Stromal cell of bone marrow (primary cell): Measurements from ENCODE around the gene APRT.
A peak's percentile ranks its signal among the peaks of the same experiment; 100 is the strongest.

Source experiments
- DNase-seq: peaks from one replicate; pipeline ENCODE4 v3.0.0-alpha.2; 2012; ENCODE audit warnings: low read depth

The APRT gene

GRCh38 chr16:88822281-88823040, 10.7 kb upstream of the APRT start:
- no peak for DNase-seq

- DNase-seq: no peak
Measured at GRCh38 chr16:88821168-88821850, 9.6 kb upstream of the APRT start.

GRCh38 chr16:88820385-88821025, 8.8 kb upstream of the APRT start:
- no peak for DNase-seq

GRCh38 chr16:88819126-88819525, 7.4 kb upstream of the APRT start:
- DNase-seq: no peak

- no peak for DNase-seq
Measured at GRCh38 chr16:88818575-88818874, 6.8 kb upstream of the APRT start.

GRCh38 chr16:88817785-88818574, 6.3 kb upstream of the APRT start:
- DNase-seq: no peak

- DNase-seq: no peak
Measured at GRCh38 chr16:88816736-88817535, 5.2 kb upstream of the APRT start.

GRCh38 chr16:88815901-88816589, 4.3 kb upstream of the APRT start:
- DNase-seq: no peak

GRCh38 chr16:88815227-88815626, 3.5 kb upstream of the APRT start:
- no peak for DNase-seq

GRCh38 chr16:88814144-88814502, 2.4 kb upstream of the APRT start:
- no peak for DNase-seq

GRCh38 chr16:88813269-88814143, 1.8 kb upstream of the APRT start:
- DNase-seq: no peak

GRCh38 chr16:88812513-88813268, 963 bp upstream of the APRT start:
- no peak for DNase-seq

GRCh38 chr16:88810912-88811768, 588 bp downstream of the APRT start:
- peak; percentile 68 for DNase-seq

GRCh38 chr16:88810166-88810911, 1.4 kb downstream of the APRT start:
- DNase-seq: no peak

GRCh38 chr16:88809676-88810165, 2.0 kb downstream of the APRT start:
- no peak for DNase-seq

GRCh38 chr16:88809068-88809675, 2.6 kb downstream of the APRT start:
- no peak for DNase-seq
